T-helper 1 cell (primary cell): ENCODE data around the gene KCTD3.

Experiments used
- DNase-seq, 5 donors: peaks; one replicate each; pipeline ENCODE4 v3.0.0-alpha.2; 2012 to 2020

Gene KCTD3

DNA sequence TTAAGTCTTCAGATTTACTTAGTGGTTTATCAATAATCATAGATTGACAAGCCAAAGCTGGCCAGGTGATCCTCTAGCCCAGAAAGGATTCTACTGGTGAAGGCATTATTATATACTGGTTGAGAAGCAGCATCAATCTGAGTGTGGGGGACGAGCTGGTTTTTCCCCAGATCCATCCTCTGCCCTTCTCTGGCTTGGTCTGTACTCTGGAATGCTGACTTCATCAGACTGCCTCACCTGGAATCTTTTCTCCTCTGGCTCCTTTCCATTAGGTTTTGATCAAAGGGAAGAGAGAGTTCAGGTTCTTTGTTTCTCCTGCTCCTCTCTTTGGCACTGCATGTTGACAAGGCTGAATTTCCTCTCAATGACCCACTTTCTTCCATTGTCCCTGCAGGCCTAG, 93.9 kb downstream of the KCTD3 start:
- DNase-seq: no peak

DNA sequence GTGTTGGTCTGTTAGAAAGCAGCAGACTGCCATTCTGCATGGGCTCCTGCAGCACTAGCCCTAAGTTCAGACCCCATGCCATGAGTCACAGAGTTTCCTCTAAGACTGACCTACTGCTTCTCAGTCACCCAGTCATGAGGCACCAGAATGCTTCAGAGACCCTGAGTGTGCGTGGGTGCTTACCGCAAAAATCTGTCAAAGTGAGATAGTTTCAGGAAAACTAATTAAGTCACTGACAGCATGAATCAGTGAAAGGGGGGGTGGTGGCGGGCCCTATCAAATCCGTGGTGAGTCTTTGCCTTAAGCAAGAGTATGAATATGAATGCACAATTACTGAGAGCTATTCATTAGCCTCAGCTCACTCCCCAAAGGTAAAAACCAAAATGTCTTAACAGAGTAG, 98.1 kb downstream of the KCTD3 start:
- DNase-seq: no peak

DNA sequence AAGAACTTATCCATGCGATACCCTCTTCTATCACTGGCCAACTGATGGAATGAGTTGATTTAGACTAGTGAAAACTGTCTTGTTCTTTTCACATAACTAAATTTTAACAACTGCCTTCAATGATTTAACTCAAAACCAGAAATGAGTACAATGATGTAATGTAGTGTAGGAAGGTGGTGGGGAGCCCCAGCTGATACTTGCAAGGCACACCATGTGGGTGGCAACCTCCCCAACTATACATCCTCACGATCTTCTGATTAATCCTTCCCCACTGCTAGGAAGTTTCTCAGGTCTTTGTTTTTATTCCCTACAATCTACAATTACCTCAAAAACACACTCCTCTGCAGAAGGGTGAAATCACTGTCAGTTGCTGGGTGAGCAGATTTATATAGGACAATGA, 100.7 kb downstream of the KCTD3 start:
- no peak for DNase-seq

DNA sequence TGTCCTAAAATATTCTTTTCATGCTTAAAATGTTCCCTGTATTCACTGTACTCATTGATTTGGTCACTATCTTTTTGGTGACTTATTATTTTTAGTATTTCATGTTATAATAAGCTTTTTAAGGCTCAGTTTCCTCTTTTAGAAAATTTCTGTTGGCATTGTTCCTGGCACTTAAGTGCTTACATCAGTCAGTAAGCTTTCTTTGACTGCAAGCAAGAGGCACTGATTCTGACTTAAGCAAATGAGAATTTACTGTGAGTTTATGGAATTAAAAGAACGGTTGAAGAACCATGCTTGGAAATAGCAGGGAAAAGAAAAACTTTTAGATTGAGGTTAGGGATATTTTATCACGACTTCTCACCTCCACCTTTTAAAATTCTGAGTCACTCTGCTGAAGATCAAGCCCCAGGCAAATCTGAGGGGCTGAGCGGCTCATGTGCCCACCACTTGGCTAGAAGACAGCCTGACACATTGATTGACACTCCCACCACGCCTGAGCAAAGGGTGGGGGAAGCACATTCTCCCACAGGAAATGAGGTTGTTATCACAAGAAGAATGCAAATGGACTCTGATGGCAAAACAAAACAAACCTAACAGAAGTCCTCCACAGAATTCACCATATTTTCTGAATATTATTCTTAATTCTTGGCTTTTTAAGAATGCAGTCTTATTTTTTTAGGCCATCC, 102.8 kb downstream of the KCTD3 start:
- DNase-seq: no peak
